HG03135 (cell line): ENCODE results near the gene CA9.

ENCODE experiments used
- ATAC-seq: cut with Tn5 transposase; IDR thresholded peaks from one replicate; pipeline ENCODE4 v1.9.1; 2021; ENCODE audit warnings: mild to moderate bottlenecking, moderate library complexity; ENCODE audit not compliant: unreplicated experiment

CA9 gene

DNA sequence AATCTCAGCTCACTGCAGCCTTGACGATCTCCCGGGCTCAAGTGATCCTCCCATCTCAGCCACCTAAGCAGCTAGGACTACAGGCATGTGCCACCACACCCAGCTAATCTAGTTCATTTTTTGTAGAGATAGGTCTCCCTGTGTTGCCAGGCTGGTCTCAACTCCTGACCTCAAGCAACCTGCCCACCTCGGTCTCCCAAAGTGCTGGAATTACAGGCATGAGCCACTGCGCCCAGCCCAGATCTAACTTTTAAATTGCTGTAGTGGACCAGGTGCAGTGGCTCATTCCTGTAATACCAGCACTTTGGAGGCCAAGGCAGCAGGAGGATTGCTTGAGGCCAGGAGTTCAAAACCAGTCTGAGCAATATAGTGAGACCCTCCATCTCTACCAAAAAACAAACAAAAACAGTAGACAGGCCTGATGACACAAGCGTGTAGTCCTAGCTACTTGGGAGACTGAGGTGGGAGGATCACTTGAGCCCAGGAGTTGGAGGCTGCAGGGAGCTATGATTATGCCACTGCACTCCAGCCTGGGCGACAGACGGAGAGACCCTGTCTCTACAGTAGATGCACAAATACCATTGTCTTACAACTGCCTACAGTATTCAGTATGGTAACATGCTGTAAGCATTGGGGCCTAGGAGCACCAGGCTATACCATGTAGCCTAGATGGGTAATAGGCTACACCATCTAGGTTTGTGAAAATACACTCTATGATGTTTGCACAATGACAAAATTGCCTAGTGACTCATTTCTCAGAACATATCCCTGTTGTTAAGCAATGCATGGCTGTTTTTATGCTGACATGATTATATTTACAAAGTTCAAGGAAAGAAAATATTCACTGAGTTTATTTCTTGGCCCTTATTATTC is 21.5 kb upstream of the CA9 start:
- ATAC-seq = no peak

- ATAC-seq = no peak
Measured at GRCh38 chr9:35652829-35653209, 20.9 kb upstream of the CA9 start.

DNA sequence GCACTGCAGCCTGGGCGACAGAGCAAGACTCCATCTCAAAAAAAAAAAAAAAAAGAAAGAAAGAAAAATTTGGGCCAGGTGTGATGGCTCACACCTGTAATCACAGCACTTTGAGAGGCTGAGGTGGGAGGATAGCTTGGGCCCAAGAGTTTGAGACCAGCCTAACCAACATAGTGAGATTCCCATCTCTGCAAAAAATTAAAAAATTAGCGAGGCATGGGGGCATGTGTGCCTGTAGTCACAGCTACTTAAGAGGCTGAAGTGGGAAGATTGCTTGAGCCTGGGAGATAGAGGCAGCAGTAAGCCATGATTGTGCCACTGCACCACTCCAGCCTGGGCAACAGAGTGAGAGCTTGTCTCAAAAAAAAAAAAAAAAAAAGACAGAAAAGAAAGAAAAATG is 20.1 kb upstream of the CA9 start:
- ATAC-seq = no peak

GRCh38 chr9:35656348-35656747 is 17.4 kb upstream of the CA9 start:
- no peak for ATAC-seq

GRCh38 chr9:35656831-35657545 is 16.7 kb upstream of the CA9 start:
- no peak for ATAC-seq

DNA sequence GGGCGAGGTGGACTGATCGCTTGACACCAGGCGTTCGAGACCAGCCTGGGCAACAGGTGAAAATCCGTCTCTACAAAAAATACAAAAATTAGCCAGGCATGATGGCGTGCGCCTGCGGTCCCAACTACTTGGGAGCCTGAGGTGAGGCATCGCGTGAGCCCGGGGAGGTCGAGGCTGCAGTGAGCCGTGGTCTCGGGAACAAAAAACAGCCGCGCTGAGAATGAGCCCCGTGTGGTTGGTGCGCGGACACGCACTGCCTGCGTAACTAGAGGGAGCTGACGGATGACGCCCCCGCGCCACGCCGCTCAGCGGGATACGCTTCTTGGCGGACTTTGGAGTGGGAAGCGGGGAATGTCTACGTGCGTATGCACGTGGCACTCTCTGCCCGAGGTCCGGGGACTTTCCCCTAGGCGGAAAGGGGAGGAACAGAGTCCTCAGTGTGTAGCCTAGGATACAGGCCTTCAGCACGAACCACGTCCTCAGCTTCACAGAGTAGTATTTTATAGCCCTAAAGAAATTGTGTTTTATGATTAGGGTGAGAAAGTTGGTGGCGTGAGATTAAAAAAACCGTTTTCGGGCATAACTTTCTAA is 16.1 kb upstream of the CA9 start, which contains the start of gene RMRP:
Gene RMRP, minus strand, starts transcription at position 474 of the 591 bp plus-strand sequence.
- ATAC-seq = peak; percentile 83

GRCh38 chr9:35658137-35658967 is 15.4 kb upstream of the CA9 start, which contains the start of gene CCDC107:
TSS of gene CCDC107 (plus strand) at chr9:35658292. CDS start at chr9:35658380, 88 bp downstream.
- ATAC-seq = peak; percentile 68

DNA sequence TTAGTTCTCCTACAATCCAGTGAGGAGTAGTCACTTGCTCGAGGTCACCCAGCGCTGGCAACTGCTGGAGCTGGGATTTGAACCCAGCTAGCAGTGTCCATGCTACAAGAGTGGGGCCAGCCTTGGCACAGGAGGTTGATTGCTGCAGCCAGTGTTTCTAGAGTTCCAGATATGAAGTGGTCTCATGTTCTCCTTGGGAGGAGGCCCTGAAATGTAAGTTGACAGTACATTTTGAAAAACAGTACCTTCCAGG is 14.8 kb upstream of the CA9 start:
- no peak for ATAC-seq

DNA sequence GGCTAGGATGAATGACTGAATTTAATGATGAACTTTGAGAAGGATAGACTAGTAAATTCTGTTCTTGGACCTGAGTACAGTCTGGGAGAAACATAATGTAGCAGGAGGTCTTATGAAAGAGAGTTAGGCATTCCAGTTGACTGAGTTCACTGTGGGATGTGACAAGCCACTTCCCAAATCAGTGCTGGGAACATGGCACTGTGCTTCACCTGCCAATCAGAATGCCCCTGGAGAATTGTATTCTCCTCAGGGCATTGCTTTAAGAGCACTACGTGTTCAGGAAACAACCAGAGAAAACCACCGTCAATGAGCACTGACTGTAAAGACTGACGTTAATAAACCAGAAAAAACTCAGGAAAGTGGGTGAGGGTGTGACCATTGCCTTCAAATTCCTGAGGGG is 14.4 kb upstream of the CA9 start:
- ATAC-seq = no peak

GRCh38 chr9:35660966-35661415 is 12.7 kb upstream of the CA9 start:
- ATAC-seq = no peak

GRCh38 chr9:35661756-35662350 is 11.9 kb upstream of the CA9 start:
- no peak for ATAC-seq

- ATAC-seq = no peak
Measured at GRCh38 chr9:35662437-35662836, 11.3 kb upstream of the CA9 start.

- ATAC-seq = peak; percentile 72
Measured at GRCh38 chr9:35664531-35665470, 8.9 kb upstream of the CA9 start, which contains the start of gene ARHGEF39. TSS of gene ARHGEF39 (minus strand) at chr9:35665195. CDS start at chr9:35665169, 26 bp downstream.

GRCh38 chr9:35665471-35665818 is 8.3 kb upstream of the CA9 start:
- no peak for ATAC-seq

- no peak for ATAC-seq
Measured at GRCh38 chr9:35666045-35666444, 7.7 kb upstream of the CA9 start.

- no peak for ATAC-seq
Measured at GRCh38 chr9:35666549-35666948, 7.2 kb upstream of the CA9 start.

GRCh38 chr9:35667939-35668338 is 5.8 kb upstream of the CA9 start:
- ATAC-seq = no peak

DNA sequence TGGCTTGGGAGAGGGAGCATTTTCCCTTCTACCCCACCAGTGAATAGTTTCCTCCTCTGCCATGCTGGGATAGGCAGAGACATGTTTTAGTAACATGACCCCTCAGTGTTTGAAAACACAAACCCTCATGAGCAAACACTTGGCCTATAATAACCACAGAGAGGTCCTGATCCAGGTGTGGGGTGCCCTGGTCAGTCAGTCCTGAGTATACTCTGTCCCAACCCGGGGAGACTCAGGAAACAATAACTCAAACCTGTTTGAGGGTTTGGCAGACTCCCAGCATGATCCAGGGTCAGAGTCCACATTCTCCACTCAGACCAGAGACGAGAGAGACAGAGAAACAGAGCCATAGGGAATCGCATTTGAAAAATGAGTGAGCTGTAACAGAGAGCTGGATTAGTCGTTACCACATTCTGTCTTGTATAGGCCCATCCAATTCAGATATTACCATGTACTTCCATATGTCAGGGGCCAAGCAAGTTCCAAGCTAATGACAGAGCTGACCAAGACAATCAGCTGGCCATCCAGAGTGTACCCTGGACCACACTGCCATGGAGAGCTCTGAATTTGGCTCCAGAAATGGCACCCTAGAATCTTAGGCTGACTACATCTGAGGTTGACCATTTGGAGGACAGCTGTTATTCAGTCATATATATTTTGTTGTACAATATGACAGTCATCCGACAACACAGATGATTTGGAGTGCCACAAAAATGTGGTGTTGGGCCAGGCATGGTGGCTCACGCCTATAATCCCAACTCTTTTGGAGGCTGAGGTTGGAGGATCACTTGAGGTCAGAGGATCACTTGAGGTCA is 4.2 kb upstream of the CA9 start:
- ATAC-seq = no peak

DNA sequence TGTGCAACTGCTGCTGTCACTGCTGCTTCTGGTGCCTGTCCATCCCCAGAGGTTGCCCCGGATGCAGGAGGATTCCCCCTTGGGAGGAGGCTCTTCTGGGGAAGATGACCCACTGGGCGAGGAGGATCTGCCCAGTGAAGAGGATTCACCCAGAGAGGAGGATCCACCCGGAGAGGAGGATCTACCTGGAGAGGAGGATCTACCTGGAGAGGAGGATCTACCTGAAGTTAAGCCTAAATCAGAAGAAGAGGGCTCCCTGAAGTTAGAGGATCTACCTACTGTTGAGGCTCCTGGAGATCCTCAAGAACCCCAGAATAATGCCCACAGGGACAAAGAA is 265 bp downstream of the CA9 start:
- ATAC-seq = no peak
